ENCODE results near the gene KLHL29.

The KLHL29 gene

GRCh38 chr2:23476786-23477185, 91.8 kb downstream of the KLHL29 start:
- no peak for DNase-seq (ENCODE audit: low read depth)

- no peak for DNase-seq (ENCODE audit: low read depth)
Measured at GRCh38 chr2:23477392-23477791, 92.4 kb downstream of the KLHL29 start.

GRCh38 chr2:23478087-23478932, 93.3 kb downstream of the KLHL29 start:
- no peak for DNase-seq (ENCODE audit: low read depth)

- DNase-seq (ENCODE audit: low read depth) = no peak
Measured at GRCh38 chr2:23478933-23479683, 94.1 kb downstream of the KLHL29 start.

- peak; percentile 24 for DNase-seq (ENCODE audit: low read depth)
Measured at GRCh38 chr2:23480957-23481797, 96.2 kb downstream of the KLHL29 start.

GRCh38 chr2:23482188-23482587, 97.2 kb downstream of the KLHL29 start:
- DNase-seq (ENCODE audit: low read depth) = no peak

- DNase-seq (ENCODE audit: low read depth) = no peak
Measured at GRCh38 chr2:23482607-23483006, 97.6 kb downstream of the KLHL29 start.

- DNase-seq (ENCODE audit: low read depth) = no peak
Measured at GRCh38 chr2:23483791-23484190, 98.8 kb downstream of the KLHL29 start.

- no peak for DNase-seq (ENCODE audit: low read depth)
Measured at GRCh38 chr2:23484275-23484674, 99.3 kb downstream of the KLHL29 start.

- DNase-seq (ENCODE audit: low read depth) = no peak
Measured at GRCh38 chr2:23484767-23485166, 99.8 kb downstream of the KLHL29 start.

- no peak for DNase-seq (ENCODE audit: low read depth)
Measured at GRCh38 chr2:23485261-23485660, 100.3 kb downstream of the KLHL29 start.

- DNase-seq (ENCODE audit: low read depth) = no peak
Measured at GRCh38 chr2:23485841-23486683, 101.1 kb downstream of the KLHL29 start.

GRCh38 chr2:23486684-23487075, 101.7 kb downstream of the KLHL29 start:
- DNase-seq (ENCODE audit: low read depth) = no peak

- no peak for DNase-seq (ENCODE audit: low read depth)
Measured at GRCh38 chr2:23487735-23488492, 102.9 kb downstream of the KLHL29 start.

- DNase-seq (ENCODE audit: low read depth) = no peak
Measured at GRCh38 chr2:23488584-23488983, 103.6 kb downstream of the KLHL29 start.

GRCh38 chr2:23489471-23490322, 104.7 kb downstream of the KLHL29 start:
- DNase-seq (ENCODE audit: low read depth) = no peak

- DNase-seq (ENCODE audit: low read depth) = no peak
Measured at GRCh38 chr2:23491591-23492336, 106.8 kb downstream of the KLHL29 start.

GRCh38 chr2:23492337-23492675, 107.3 kb downstream of the KLHL29 start:
- no peak for DNase-seq (ENCODE audit: low read depth)

- DNase-seq (ENCODE audit: low read depth) = no peak
Measured at GRCh38 chr2:23492921-23493320, 107.9 kb downstream of the KLHL29 start.

All from GM04503 (cell line).